PC-3 (cell line): ENCODE data around the gene SAMD3. TPM values are rescaled to one million over a fixed set of nuclear protein-coding genes. Genes with fewer than 3 reads are reported as not detected.

Experiments used
- ATAC-seq: fragments of 200-7000 bp; cut with Tn5 transposase; 2 replicates; pipeline ENCODE4 v1.9.1; 2020; ENCODE audit warnings: mild to moderate bottlenecking, moderate library complexity
- BruUV-seq: library from RNA; stranded (reverse); fragments of 400-500 nt; replicated peaks from 2 replicates; lab custom pipeline; 2021; lab: Mats Ljungman, UMichigan
- CTCF ChIA-PET: fragments of 300-600 bp; sonication (Branson Sonifier 250); formaldehyde crosslinking; loops from one replicate; lab custom pipeline; 2022; ENCODE audit warnings: antibody characterized with exemption; lab: Charles Lee
- POLR2A ChIA-PET: fragments of 300-600 bp; sonication (Branson Sonifier 250); formaldehyde crosslinking; loops from one replicate; lab custom pipeline; 2022; ENCODE audit warnings: antibody characterized with exemption; ENCODE audit not compliant: unreplicated experiment; lab: Charles Lee
- DNase-seq: peaks from one replicate; pipeline ENCODE4 v3.0.0-alpha.2; 2015
- H2AFZ ChIP-seq: fragments of 300-600 bp; sonication (generic); 2 replicates; pipeline ENCODE4 v1.6.0; 2016; ENCODE audit warnings: antibody characterized with exemption, low read length
- H3F3A ChIP-seq: fragments of 300-600 bp; sonication (generic); one replicate; pipeline ENCODE4 v1.6.0; 2017; ENCODE audit warnings: antibody characterized with exemption, low read length, control low read depth, mild to moderate bottlenecking; ENCODE audit not compliant: unreplicated experiment
- H3K27ac ChIP-seq: fragments of 300-600 bp; sonication (generic); 2 replicates; pipeline ENCODE4 v1.5.1; 2016; ENCODE audit warnings: mild to moderate bottlenecking, low read length
- H3K27me3 ChIP-seq: fragments of 300-600 bp; sonication (generic); 2 replicates; pipeline ENCODE4 v1.6.1; 2016; ENCODE audit warnings: low read length, mixed read lengths
- H3K36me3 ChIP-seq: fragments of 300-600 bp; sonication (generic); 2 replicates; pipeline ENCODE4 v1.6.1; 2016; ENCODE audit warnings: low read depth, mixed run types, low read length, mixed read lengths
- H3K4me1 ChIP-seq: fragments of 300-600 bp; sonication (generic); 2 replicates; pipeline ENCODE4 v1.5.1; 2016; ENCODE audit warnings: low read length; ENCODE audit not compliant: insufficient read depth
- H3K4me2 ChIP-seq: fragments of 300-600 bp; sonication (generic); 2 replicates; pipeline ENCODE4 v1.6.0; 2016; ENCODE audit warnings: low read length
- H3K4me3 ChIP-seq: fragments of 300-600 bp; sonication (generic); 2 replicates; pipeline ENCODE4 v1.5.1; 2016; ENCODE audit warnings: mild to moderate bottlenecking, low read length, mixed read lengths
- H3K79me2 ChIP-seq: fragments of 300-600 bp; sonication (generic); 2 replicates; pipeline ENCODE4 v1.6.1; 2017; ENCODE audit warnings: low read length, mixed read lengths
- H3K9ac ChIP-seq: fragments of 300-600 bp; sonication (generic); 2 replicates; pipeline ENCODE4 v1.6.0; 2016; ENCODE audit warnings: mild to moderate bottlenecking, low read length
- H3K9me2 ChIP-seq: fragments of 300-600 bp; sonication (generic); replicated peaks from 2 replicates; pipeline ENCODE4 v1.6.1; 2016; ENCODE audit warnings: mixed run types, low read length, mixed read lengths
- H3K9me3 ChIP-seq: fragments of 300-600 bp; sonication (generic); 2 replicates; pipeline ENCODE4 v1.6.1; 2016; ENCODE audit warnings: low read length, mixed read lengths
- H4K20me1 ChIP-seq: fragments of 300-600 bp; sonication (generic); 2 replicates; pipeline ENCODE4 v1.6.1; 2016; ENCODE audit warnings: low read length, mixed read lengths
- CTCF ChIP-seq: fragments of 300-600 bp; sonication (generic); conservative IDR thresholded peaks from 2 replicates; pipeline ENCODE4 v1.5.1; 2017; ENCODE audit warnings: antibody characterized with exemption, low read depth, mild to moderate bottlenecking, low read length
- EZH2 ChIP-seq: fragments of 300-600 bp; sonication (generic); IDR thresholded peaks from one replicate; pipeline ENCODE4 v1.6.1; 2017; ENCODE audit warnings: antibody characterized with exemption, mild to moderate bottlenecking, low read length; ENCODE audit not compliant: unreplicated experiment
- EZH2phosphoT487 ChIP-seq: fragments of 300-600 bp; sonication (generic); IDR thresholded peaks from 2 replicates; pipeline ENCODE4 v1.6.1; 2018; ENCODE audit warnings: mild to moderate bottlenecking, antibody characterized with exemption, low read length, borderline replicate concordance
- intact Hi-C: fragments of 100-400 bp; cut with micrococcal nuclease; formaldehyde crosslinking; loops from 2 replicates; pipeline ENCODE4 v1.9.0; 2023
- total RNA-seq: library from RNA; depleted of rRNA; stranded (reverse); fragments of >200 nt; gene quantifications from 2 replicates; pipeline ENCODE4 v1.2.3, GENCODE V29; 2014

SAMD3 gene
- total RNA-seq, 1 experiment from 2014 or later = not detected

GRCh38 chr6:130158056-130158455 lies 64.7 kb downstream of the SAMD3 start:
- no peak for ATAC-seq
- BruUV-seq = no TSS peak
- H3K9ac ChIP-seq = no peak overlapping the region
- DNase-seq = no peak
- ChIA-PET CTCF (no interaction called here), POLR2A (no interaction called here)
- H4K20me1 ChIP-seq = no peaks in the 10 kb centered on the region
- H3F3A ChIP-seq = no peaks in the 10 kb centered on the region
- no peaks in the 10 kb centered on the region for H3K9me2 ChIP-seq
- H3K27ac ChIP-seq = no peak overlapping the region
- H3K9me3 ChIP-seq = no peaks in the 10 kb centered on the region
- no peak overlapping the region for H2AFZ ChIP-seq
- no peaks in the 10 kb centered on the region for H3K36me3 ChIP-seq
- intact Hi-C loops = no loop called here
- no peaks in the 10 kb centered on the region for H3K27me3 ChIP-seq
- H3K4me2 ChIP-seq = no peak overlapping the region
- no peak overlapping the region for H3K4me3 ChIP-seq
- TF ChIP-seq EZH2phosphoT487 (no peak), EZH2 (no peak), CTCF (no peak)
- no peaks in the 10 kb centered on the region for H3K79me2 ChIP-seq
- no peaks in the 10 kb centered on the region for H3K4me1 ChIP-seq

- BruUV-seq = no TSS peak
- H3F3A ChIP-seq = no peaks in the 10 kb centered on the region
- ATAC-seq = no peak
These were observed 65.8 kb downstream of the SAMD3 start for GRCh38 chr6:130156908-130157307.

More at GRCh38 chr6:130156908-130157307, 65.8 kb downstream of the SAMD3 start:
- no peaks in the 10 kb centered on the region for H3K27me3 ChIP-seq
- no peaks in the 10 kb centered on the region for H4K20me1 ChIP-seq
- TF ChIP-seq EZH2phosphoT487 = no peak
- TF ChIP-seq CTCF = no peak
- TF ChIP-seq EZH2 = no peak
- no peaks in the 10 kb centered on the region for H3K9me3 ChIP-seq
- no peak overlapping the region for H2AFZ ChIP-seq
- H3K4me1 ChIP-seq = no peaks in the 10 kb centered on the region
- H3K9me2 ChIP-seq = no peaks in the 10 kb centered on the region
- H3K4me3 ChIP-seq = no peak overlapping the region
- DNase-seq = no peak
- H3K79me2 ChIP-seq = no peaks in the 10 kb centered on the region
- no peak overlapping the region for H3K9ac ChIP-seq
- no peak overlapping the region for H3K27ac ChIP-seq
- H3K36me3 ChIP-seq = no peaks in the 10 kb centered on the region
- ChIA-PET CTCF (no interaction called here), POLR2A (no interaction called here)
- intact Hi-C loops = no loop called here
- no peak overlapping the region for H3K4me2 ChIP-seq
